Endothelial cell of umbilical vein (primary cell): ENCODE data around the gene MYO1B. TPM values are rescaled to one million over a fixed set of nuclear protein-coding genes. Genes with fewer than 3 reads are reported as not detected.

ENCODE experiments used
- BruUV-seq: library from RNA; stranded (reverse); fragments of 400-500 nt; replicated peaks from 2 replicates; lab custom pipeline; 2021; lab: Mats Ljungman, UMichigan
- CTCF ChIA-PET: fragments of 300-600, 350-600 bp; sonication (Branson Sonifier 250); formaldehyde crosslinking; loops from one replicate; lab custom pipeline; 2021; ENCODE audit warnings: antibody characterized with exemption, inconsistent platforms; lab: Charles Lee
- POLR2A ChIA-PET: fragments of 300-600, 350-600 bp; sonication (Branson Sonifier 250); formaldehyde crosslinking; loops from one replicate; lab custom pipeline; 2021; ENCODE audit warnings: antibody characterized with exemption, inconsistent platforms; lab: Charles Lee
- DNase-seq: peaks from one replicate; pipeline ENCODE4 v3.0.0-alpha.2; 2011; ENCODE audit warnings: low read depth, low spot score
- FAIRE-seq: peaks from 2 replicates; lab custom pipeline; 2011; peaks lifted over from hg19 to GRCh38; lab: Jason Lieb, UNC
- H2AFZ ChIP-seq: 2 replicates; pipeline ENCODE4 v1.6.0; 2012; ENCODE audit warnings: low read depth, low read length, control low read depth, inconsistent platforms
- H3K27ac ChIP-seq: 2 replicates; pipeline ENCODE4 v1.5.1; 2011; ENCODE audit warnings: low read depth, mild to moderate bottlenecking, control low read depth, low read length, moderate library complexity; ENCODE audit not compliant: insufficient read depth
- H3K27me3 ChIP-seq, 2 experiments: 2 replicates each; pipeline versions ENCODE4 v1.6.0 to v1.6.1; 2011; ENCODE audit warnings: low read length in 2 of 2, mixed read lengths in 1 of 2; ENCODE audit not compliant: control insufficient read depth in 2 of 2, insufficient read depth in 2 of 2
- H3K36me3 ChIP-seq, 2 experiments: 2 replicates in 1 of 2; 3 replicates in 1 of 2; pipeline ENCODE4 v1.5.1; 2011; ENCODE audit warnings: low read length in 2 of 2, mild to moderate bottlenecking in 1 of 2, moderate library complexity in 1 of 2; ENCODE audit not compliant: control insufficient read depth in 2 of 2, insufficient read depth in 2 of 2; ENCODE audit errors: extremely low read depth in 1 of 2
- H3K4me1 ChIP-seq: 3 replicates; pipeline ENCODE4 v1.5.1; 2011; ENCODE audit warnings: mild to moderate bottlenecking, low read length; ENCODE audit not compliant: control insufficient read depth, insufficient read depth; ENCODE audit errors: extremely low read depth
- H3K4me2 ChIP-seq: 2 replicates; pipeline ENCODE4 v1.6.1; 2011; ENCODE audit warnings: low read length, control low read depth, mixed read lengths; ENCODE audit not compliant: insufficient read depth
- H3K4me3 ChIP-seq, 3 experiments: fragments of 200-600 bp in 1 of 3; sonication (generic), shearing (Covaris generic) in 1 of 3; replicated peaks in 1 of 3; 2 replicates each; pipeline ENCODE4 v1.5.1; 2011 to 2016; ENCODE audit warnings: control low read depth in 3 of 3, low read length in 3 of 3, mild to moderate bottlenecking in 2 of 3, inconsistent platforms in 1 of 3, low read depth in 1 of 3, moderate library complexity in 1 of 3; ENCODE audit not compliant: insufficient read depth in 1 of 3
- H3K79me2 ChIP-seq: 2 replicates; pipeline ENCODE4 v1.6.0; 2012; ENCODE audit warnings: low read length, inconsistent platforms; ENCODE audit not compliant: control insufficient read depth, insufficient read depth
- H3K9ac ChIP-seq: replicated peaks from 2 replicates; pipeline ENCODE3; 2011; ENCODE audit warnings: low read length, control low read depth; ENCODE audit not compliant: insufficient read depth; ENCODE audit errors: extremely low read depth
- H3K9me1 ChIP-seq: replicated peaks from 3 replicates; pipeline ENCODE4 v1.6.0; 2011; ENCODE audit warnings: mild to moderate bottlenecking, low read length; ENCODE audit not compliant: control insufficient read depth, insufficient read depth; ENCODE audit errors: extremely low read depth
- H3K9me3 ChIP-seq: replicated peaks from 2 replicates; pipeline ENCODE4 v1.5.1; 2012; ENCODE audit warnings: low read length, inconsistent platforms; ENCODE audit not compliant: control insufficient read depth, insufficient read depth
- H4K20me1 ChIP-seq: replicated peaks from 2 replicates; pipeline ENCODE3; 2011; ENCODE audit warnings: mild to moderate bottlenecking, low read length; ENCODE audit not compliant: control insufficient read depth, insufficient read depth; ENCODE audit errors: extremely low read depth
- EZH2 ChIP-seq: IDR thresholded peaks from 2 replicates; pipeline ENCODE4 v1.6.1; 2012; ENCODE audit warnings: borderline replicate concordance, low read depth, mild to moderate bottlenecking, moderate library complexity, low read length, inconsistent platforms; ENCODE audit not compliant: severe bottlenecking
- FOS ChIP-seq: IDR thresholded peaks from 2 replicates; pipeline ENCODE4 v1.6.1; 2011; ENCODE audit warnings: mild to moderate bottlenecking, low read length, moderate library complexity, borderline replicate concordance; ENCODE audit not compliant: insufficient read depth
- GATA2 ChIP-seq: IDR thresholded peaks from 2 replicates; pipeline ENCODE4 v1.7.0; 2011; ENCODE audit warnings: low read depth, mild to moderate bottlenecking, moderate library complexity, mixed read lengths, low read length; ENCODE audit not compliant: insufficient read length, insufficient read depth
- JUN ChIP-seq: IDR thresholded peaks from 2 replicates; pipeline ENCODE4 v1.6.1; 2011; ENCODE audit warnings: borderline replicate concordance, low read depth; ENCODE audit not compliant: insufficient read length, insufficient read depth
- MAX ChIP-seq: IDR thresholded peaks from 2 replicates; pipeline ENCODE4 v1.6.1; 2011; ENCODE audit not compliant: insufficient read depth, insufficient read length
- MYC ChIP-seq: IDR thresholded peaks from one replicate; pipeline ENCODE4 v1.6.1; 2011; ENCODE audit warnings: mild to moderate bottlenecking, low read depth, low read length
- POLR2A ChIP-seq: IDR thresholded peaks from 2 replicates; pipeline ENCODE4 v1.6.1; 2012; ENCODE audit warnings: low read depth, mild to moderate bottlenecking, control low read depth, low read length
- POLR2AphosphoS5 ChIP-seq: IDR thresholded peaks from 2 replicates; pipeline ENCODE4 v1.6.1; 2012; ENCODE audit warnings: low read depth, mild to moderate bottlenecking, control low read depth, low read length, moderate library complexity; ENCODE audit not compliant: insufficient read depth
- dilution Hi-C: fragments of 300-500 bp; cut with MboI; formaldehyde crosslinking; loops from one replicate; pipeline ENCODE4 v1.15.0; 2019; ENCODE audit warnings: low sequenced_read_pairs; ENCODE audit not compliant: extremely low pct_ligation_motif_present
- intact Hi-C: fragments of 100-400 bp; cut with micrococcal nuclease; formaldehyde crosslinking; loops from one replicate; pipeline ENCODE4 v1.10.0; 2022
- polyA plus RNA-seq, 4 experiments: library from polyadenylated mRNA; depleted of rRNA in 3 of 4; stranded (reverse) in 3 of 4; unstranded in 1 of 4; fragments of >200 nt; gene quantifications; 2 replicates each; pipeline versions ENCODE4 v1.2.1 to v1.2.3, GENCODE V29; 2011 to 2012; ENCODE audit warnings: missing spikeins in 1 of 4
- total RNA-seq: library from RNA; stranded (reverse); gene quantifications from 2 replicates; pipeline ENCODE4 v1.2.3, GENCODE V29; 2021
- TF ChIP-seq, protein P1 (sequence below), 2 donors: IDR thresholded peaks; 1 replicate in 1 of 2; 2 replicates in 1 of 2; pipeline ENCODE4 v1.5.1; 2011; ENCODE audit warnings: low read length in 2 of 2, mild to moderate bottlenecking in 2 of 2, moderate library complexity in 2 of 2, control low read depth in 1 of 2, inconsistent platforms in 1 of 2, low read depth in 1 of 2; ENCODE audit not compliant: insufficient read depth in 1 of 2; ENCODE audit errors: extremely low read depth in 1 of 2

The MYO1B gene
- total and polyA plus RNA-seq, 2 donors (not counting 3 experiments of a cell fraction or from before 2014, with no cell fraction given): 8.7 to 51.1 TPM

GRCh38 chr2:191262436-191262835 is 17.2 kb downstream of the MYO1B start:
- FAIRE-seq: no peak
- POLR2A ChIA-PET: no interaction called here
- no peak overlapping the region for H3K4me2 ChIP-seq
- DNase-seq: no peak
- peaks cover 28% of the 10 kb centered on the region for H3K79me2 ChIP-seq
- TF ChIP-seq MYC (no peak), GATA2 (no peak), FOS (no peak), EZH2 (no peak), MAX (no peak), POLR2A (no peak), JUN (no peak), POLR2AphosphoS5 (no peak)
- TF ChIP-seq, protein P1, sequence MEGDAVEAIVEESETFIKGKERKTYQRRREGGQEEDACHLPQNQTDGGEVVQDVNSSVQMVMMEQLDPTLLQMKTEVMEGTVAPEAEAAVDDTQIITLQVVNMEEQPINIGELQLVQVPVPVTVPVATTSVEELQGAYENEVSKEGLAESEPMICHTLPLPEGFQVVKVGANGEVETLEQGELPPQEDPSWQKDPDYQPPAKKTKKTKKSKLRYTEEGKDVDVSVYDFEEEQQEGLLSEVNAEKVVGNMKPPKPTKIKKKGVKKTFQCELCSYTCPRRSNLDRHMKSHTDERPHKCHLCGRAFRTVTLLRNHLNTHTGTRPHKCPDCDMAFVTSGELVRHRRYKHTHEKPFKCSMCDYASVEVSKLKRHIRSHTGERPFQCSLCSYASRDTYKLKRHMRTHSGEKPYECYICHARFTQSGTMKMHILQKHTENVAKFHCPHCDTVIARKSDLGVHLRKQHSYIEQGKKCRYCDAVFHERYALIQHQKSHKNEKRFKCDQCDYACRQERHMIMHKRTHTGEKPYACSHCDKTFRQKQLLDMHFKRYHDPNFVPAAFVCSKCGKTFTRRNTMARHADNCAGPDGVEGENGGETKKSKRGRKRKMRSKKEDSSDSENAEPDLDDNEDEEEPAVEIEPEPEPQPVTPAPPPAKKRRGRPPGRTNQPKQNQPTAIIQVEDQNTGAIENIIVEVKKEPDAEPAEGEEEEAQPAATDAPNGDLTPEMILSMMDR (IDR thresholded peaks at IDR 0.05; ENCODE audit: extremely low read depth in 1 of 2, insufficient read depth in 1 of 2, low read depth in 1 of 2, low read length in 2 of 2): no peak
- H3K4me1 ChIP-seq: peaks cover 14% of the 10 kb centered on the region
- BruUV-seq: no TSS peak
- H3K27me3 ChIP-seq: no peaks in the 10 kb centered on the region
- CTCF ChIA-PET: interaction anchor here (1.1 kb wide), 1 partner anchor 11 kb away, joined by 4 read pairs; no protein-coding TSS in a partner anchor
- H3K4me3 ChIP-seq: no peak overlapping the region
- dilution Hi-C loops (no loop called here), intact Hi-C loops (no loop called here)
- H3K36me3 ChIP-seq: no peaks in the 10 kb centered on the region
- no peaks in the 10 kb centered on the region for H3K9me3 ChIP-seq
- no peak overlapping the region for H3K27ac ChIP-seq
- no peak overlapping the region for H3K9ac ChIP-seq
- no peaks in the 10 kb centered on the region for H4K20me1 ChIP-seq
- no peak overlapping the region for H2AFZ ChIP-seq
- H3K9me1 ChIP-seq: no peaks in the 10 kb centered on the region
